HUES48 (cell line): ENCODE results near the gene MMP2.

ENCODE experiments used
- H3K27ac ChIP-seq: one replicate; pipeline ENCODE4 v1.7.0; 2013; ENCODE audit warnings: low read depth, low read length, inconsistent platforms
- H3K27me3 ChIP-seq: 2 replicates; pipeline ENCODE4 v1.6.1; 2013; ENCODE audit warnings: mild to moderate bottlenecking, low read length; ENCODE audit not compliant: control insufficient read depth, insufficient read depth
- H3K36me3 ChIP-seq: 2 replicates; pipeline ENCODE4 v1.6.1; 2013; ENCODE audit warnings: low read length; ENCODE audit not compliant: control insufficient read depth, insufficient read depth
- H3K4me1 ChIP-seq: 2 replicates; pipeline ENCODE4 v1.6.1; 2013; ENCODE audit warnings: mild to moderate bottlenecking, low read length; ENCODE audit not compliant: control insufficient read depth, insufficient read depth
- H3K4me3 ChIP-seq: 2 replicates; pipeline ENCODE4 v1.5.1; 2013; ENCODE audit warnings: mild to moderate bottlenecking, low read depth, low read length
- H3K9ac ChIP-seq: 2 replicates; pipeline ENCODE4 v1.6.1; 2013; ENCODE audit warnings: mild to moderate bottlenecking, low read depth, low read length, moderate library complexity
- H3K9me3 ChIP-seq: 2 replicates; pipeline ENCODE4 v1.6.1; 2013; ENCODE audit warnings: low read length; ENCODE audit not compliant: control insufficient read depth, insufficient read depth

MMP2 gene

GRCh38 chr16:55495616-55496289, 16.8 kb downstream of the MMP2 start:
- Histone ChIP-seq H3K4me1 (0 out of 2 replicates have a peak, but pooled peaks cover 2% of the 10 kb centered on the region), H3K9ac (no peak overlapping the region), H3K27me3 (no peaks in the 10 kb centered on the region), H3K27ac (no peak overlapping the region), H3K9me3 (no peaks in the 10 kb centered on the region), H3K36me3 (no peaks in the 10 kb centered on the region; the same call in 1 of the 2 replicates), H3K4me3 (no peak overlapping the region)

- no peaks in the 10 kb centered on the region for H3K27me3 ChIP-seq
- H3K9me3 ChIP-seq = no peaks in the 10 kb centered on the region
- no peak overlapping the region for H3K4me3 ChIP-seq
- H3K9ac ChIP-seq = no peak overlapping the region
- 0 out of 2 replicates have a peak, but pooled peaks cover 2% of the 10 kb centered on the region for H3K4me1 ChIP-seq
- H3K27ac ChIP-seq = no peak overlapping the region
- no peaks in the 10 kb centered on the region; the same call in 1 of the 2 replicates for H3K36me3 ChIP-seq
These were observed 17.6 kb downstream of the MMP2 start for GRCh38 chr16:55496509-55497145.

GRCh38 chr16:55497558-55497957, 18.6 kb downstream of the MMP2 start:
- Histone ChIP-seq H3K27me3 (no peaks in the 10 kb centered on the region), H3K36me3 (no peaks in the 10 kb centered on the region; the same call in 1 of the 2 replicates), H3K4me3 (no peak overlapping the region), H3K27ac (no peak overlapping the region), H3K9me3 (no peaks in the 10 kb centered on the region), H3K9ac (no peak overlapping the region), H3K4me1 (peaks cover 2% of the 10 kb centered on the region; the same call in 1 of the 2 replicates)

GRCh38 chr16:55498101-55498500, 19.1 kb downstream of the MMP2 start:
- H3K4me1 ChIP-seq = peaks cover 2% of the 10 kb centered on the region; the same call in 1 of the 2 replicates
- no peak overlapping the region for H3K4me3 ChIP-seq
- no peaks in the 10 kb centered on the region; the same call in 1 of the 2 replicates for H3K36me3 ChIP-seq
- no peak overlapping the region for H3K27ac ChIP-seq
- no peaks in the 10 kb centered on the region for H3K9me3 ChIP-seq
- H3K27me3 ChIP-seq = no peaks in the 10 kb centered on the region
- H3K9ac ChIP-seq = no peak overlapping the region

- no peak overlapping the region for H3K9ac ChIP-seq
- no peak overlapping the region for H3K27ac ChIP-seq
- peaks cover 2% of the 10 kb centered on the region; the same call in 1 of the 2 replicates for H3K4me1 ChIP-seq
These were observed 20.3 kb downstream of the MMP2 start for GRCh38 chr16:55499281-55499680.

GRCh38 chr16:55499951-55500529, 21.0 kb downstream of the MMP2 start:
- Histone ChIP-seq H3K9me3 (no peaks in the 10 kb centered on the region), H3K27me3 (no peaks in the 10 kb centered on the region), H3K4me1 (peaks cover 2% of the 10 kb centered on the region; the same call in 1 of the 2 replicates), H3K9ac (no peak overlapping the region), H3K36me3 (peaks cover 5% of the 10 kb centered on the region; the same call in 1 of the 2 replicates), H3K27ac (no peak overlapping the region), H3K4me3 (no peak overlapping the region)

More at GRCh38 chr16:55499281-55499680, 20.3 kb downstream of the MMP2 start:
- Histone ChIP-seq H3K27me3 (no peaks in the 10 kb centered on the region), H3K9me3 (no peaks in the 10 kb centered on the region), H3K36me3 (peaks cover 5% of the 10 kb centered on the region; the same call in 1 of the 2 replicates), H3K4me3 (no peak overlapping the region)

- H3K4me3 ChIP-seq = no peak overlapping the region
- H3K36me3 ChIP-seq = peaks cover 5% of the 10 kb centered on the region; the same call in 1 of the 2 replicates
- H3K9ac ChIP-seq = no peak overlapping the region
- H3K27me3 ChIP-seq = no peaks in the 10 kb centered on the region
- no peaks in the 10 kb centered on the region for H3K9me3 ChIP-seq
- peaks cover 2% of the 10 kb centered on the region; the same call in 1 of the 2 replicates for H3K4me1 ChIP-seq
- no peak overlapping the region for H3K27ac ChIP-seq
These were observed 21.6 kb downstream of the MMP2 start for GRCh38 chr16:55500530-55501011.

- Histone ChIP-seq H3K27me3 (no peaks in the 10 kb centered on the region), H3K27ac (no peak overlapping the region), H3K9ac (no peak overlapping the region), H3K4me1 (no peaks in the 10 kb centered on the region; the same call in 1 of the 2 replicates), H3K9me3 (no peaks in the 10 kb centered on the region), H3K36me3 (peaks cover 5% of the 10 kb centered on the region; the same call in 1 of the 2 replicates), H3K4me3 (no peak overlapping the region)
These were observed 22.7 kb downstream of the MMP2 start for GRCh38 chr16:55501549-55502322.

- Histone ChIP-seq H3K9me3 (no peaks in the 10 kb centered on the region), H3K9ac (no peak overlapping the region), H3K36me3 (peaks cover 5% of the 10 kb centered on the region; the same call in 1 of the 2 replicates), H3K4me3 (no peak overlapping the region), H3K4me1 (no peaks in the 10 kb centered on the region; the same call in 1 of the 2 replicates), H3K27me3 (no peaks in the 10 kb centered on the region), H3K27ac (no peak overlapping the region)
These were observed 23.9 kb downstream of the MMP2 start for GRCh38 chr16:55502801-55503366.
